CD4-positive, alpha-beta T cell treated with Interleukin-21 for 1 hour (primary cell): ENCODE results near the gene MT1B.
A peak's percentile ranks its signal among the peaks of the same experiment; 100 is the strongest.
"Not testable (repeated sequence)": the region's sequence is repeated elsewhere in the genome, so short reads cannot be mapped to it uniquely, and the experiment has no call there.

Source experiments
- DNase-seq: peaks from one replicate; pipeline ENCODE4 v3.0.0-alpha.2; 2020

Gene MT1B

GRCh38 chr16:56669005-56669839 is 17.5 kb downstream of the MT1B start, which contains the start of gene MT1H:
MT1H (plus strand) TSS chr16:56669814; CDS start chr16:56669885, 71 bp downstream.
- DNase-seq, result no peak

GRCh38 chr16:56669840-56670619 is 18.3 kb downstream of the MT1B start:
- DNase-seq, result no peak

- DNase-seq, result no peak
These were observed 18.9 kb downstream of the MT1B start for GRCh38 chr16:56670620-56670934.

- DNase-seq, result not testable (repeated sequence)
These were observed 20.0 kb downstream of the MT1B start for GRCh38 chr16:56671691-56672090.

GRCh38 chr16:56672171-56672570 is 20.5 kb downstream of the MT1B start:
- DNase-seq, result not testable (repeated sequence)

GRCh38 chr16:56672761-56673536 is 21.3 kb downstream of the MT1B start:
- DNase-seq, result no peak

GRCh38 chr16:56673921-56674320 is 22.2 kb downstream of the MT1B start:
- peak; percentile 25 for DNase-seq

- DNase-seq, result not testable (repeated sequence)
These were observed 22.9 kb downstream of the MT1B start for GRCh38 chr16:56674570-56674969.

GRCh38 chr16:56675685-56676210 is 24.1 kb downstream of the MT1B start:
- DNase-seq, result peak; percentile 37

- no peak for DNase-seq
These were observed 25.8 kb downstream of the MT1B start for GRCh38 chr16:56677474-56677873.

- no peak for DNase-seq
These were observed 27.5 kb downstream of the MT1B start for GRCh38 chr16:56679078-56679730.

GRCh38 chr16:56679818-56680217 is 28.1 kb downstream of the MT1B start:
- no peak for DNase-seq

GRCh38 chr16:56681939-56682702 is 30.4 kb downstream of the MT1B start, which contains the start of gene MT1X:
MT1X (plus strand) TSS chr16:56682470; CDS start chr16:56682541, 71 bp downstream.
- peak; percentile 89 for DNase-seq

- no peak for DNase-seq
These were observed 31.2 kb downstream of the MT1B start for GRCh38 chr16:56682703-56683397.

- no peak for DNase-seq
These were observed 31.9 kb downstream of the MT1B start for GRCh38 chr16:56683424-56684172.

GRCh38 chr16:56684256-56684925 is 32.7 kb downstream of the MT1B start:
- DNase-seq, result no peak

- DNase-seq, result no peak
These were observed 33.4 kb downstream of the MT1B start for GRCh38 chr16:56684926-56685590.

- no peak for DNase-seq
These were observed 35.1 kb downstream of the MT1B start for GRCh38 chr16:56686758-56687157.

GRCh38 chr16:56688762-56689161 is 37.1 kb downstream of the MT1B start:
- no peak for DNase-seq
